Panc1 (cell line): Measurements from ENCODE around the gene PSG1.
"Not testable (repeated sequence)": the region's sequence is repeated elsewhere in the genome, so short reads cannot be mapped to it uniquely, and the experiment has no call there.

Experiments used
- CTCF ChIP-seq: fragments of 450-650 bp; IDR thresholded peaks from 2 replicates; pipeline ENCODE4 v1.5.1; 2017; ENCODE audit warnings: mild to moderate bottlenecking
- POLR2AphosphoS5 ChIP-seq: IDR thresholded peaks from 2 replicates; pipeline ENCODE4 v1.6.1; 2012; ENCODE audit warnings: mild to moderate bottlenecking, low read depth, low read length, moderate library complexity
- REST ChIP-seq, 2 experiments: IDR thresholded peaks; 2 replicates each; pipeline ENCODE4 v1.6.1; 2011 to 2012; ENCODE audit warnings: low read depth in 2 of 2, control low read depth in 1 of 2, low read length in 1 of 2, mild to moderate bottlenecking in 1 of 2, moderate library complexity in 1 of 2; ENCODE audit not compliant: insufficient read depth in 1 of 2
- SIN3A ChIP-seq: IDR thresholded peaks from 2 replicates; pipeline ENCODE4 v1.6.1; 2012; ENCODE audit warnings: low read depth, mild to moderate bottlenecking, low read length, moderate library complexity, borderline replicate concordance; ENCODE audit not compliant: insufficient read depth
- TCF7L2 ChIP-seq: IDR thresholded peaks from 2 replicates; pipeline ENCODE4 v1.6.1; 2011; ENCODE audit warnings: mild to moderate bottlenecking, low read depth, low read length, inconsistent platforms

- not testable (repeated sequence) for TF ChIP-seq CTCF; POLR2AphosphoS5; REST (IDR thresholded peaks at IDR 0.05; ENCODE audit: insufficient read depth in 1 of 2, low read depth in 2 of 2, low read length in 1 of 2); TCF7L2; SIN3A
Measured at GRCh38 chr19:42920971-42921370, 41.5 kb upstream of the PSG1 start.
